Keratinocyte (primary cell): ENCODE data around the gene KIAA1958. TPM values are rescaled to one million over a fixed set of nuclear protein-coding genes. Genes with fewer than 3 reads are reported as not detected.

Source experiments
- DNase-seq: peaks from one replicate; pipeline ENCODE4 v3.0.0-alpha.2; 2011; ENCODE audit warnings: low read depth, missing footprints, low spot score
- FAIRE-seq: peaks from 2 replicates; lab custom pipeline; 2011; peaks lifted over from hg19 to GRCh38; lab: Jason Lieb, UNC
- H2AFZ ChIP-seq: 2 replicates; pipeline ENCODE4 v1.6.0; 2012; ENCODE audit warnings: low read length, control low read depth, inconsistent platforms; ENCODE audit not compliant: control insufficient read depth
- H3K27ac ChIP-seq: 2 replicates; pipeline ENCODE4 v1.5.1; 2011; ENCODE audit warnings: low read length; ENCODE audit not compliant: control insufficient read depth, insufficient read depth
- H3K27me3 ChIP-seq: 3 replicates; pipeline ENCODE4 v1.6.0; 2011; ENCODE audit warnings: low read length; ENCODE audit not compliant: control insufficient read depth, insufficient read depth; ENCODE audit errors: extremely low read depth
- H3K36me3 ChIP-seq, 2 experiments: 2 replicates in 1 of 2; 3 replicates in 1 of 2; pipeline ENCODE4 v1.5.1; 2011; ENCODE audit warnings: low read length in 2 of 2, mild to moderate bottlenecking in 1 of 2; ENCODE audit not compliant: control insufficient read depth in 2 of 2, insufficient read depth in 2 of 2; ENCODE audit errors: extremely low read depth in 1 of 2
- H3K4me1 ChIP-seq: 3 replicates; pipeline ENCODE4 v1.5.1; 2011; ENCODE audit warnings: low read length; ENCODE audit not compliant: control insufficient read depth, insufficient read depth; ENCODE audit errors: extremely low read depth
- H3K4me2 ChIP-seq: 3 replicates; pipeline ENCODE4 v1.6.0; 2011; ENCODE audit warnings: low read depth, low read length; ENCODE audit not compliant: control insufficient read depth, insufficient read depth; ENCODE audit errors: extremely low read depth
- H3K4me3 ChIP-seq, 3 experiments: fragments of 200-600 bp in 1 of 3; sonication (generic) in 1 of 3; 2 replicates in 2 of 3; 3 replicates in 1 of 3; pipeline ENCODE4 v1.5.1; 2011 to 2016; ENCODE audit warnings: low read length in 3 of 3, mild to moderate bottlenecking in 3 of 3, control low read depth in 2 of 3, inconsistent platforms in 1 of 3, low read depth in 1 of 3, mixed read lengths in 1 of 3, mixed run types in 1 of 3, moderate library complexity in 1 of 3; ENCODE audit not compliant: control insufficient read depth in 2 of 3, insufficient read depth in 2 of 3; ENCODE audit errors: extremely low read depth in 1 of 3
- H3K79me2 ChIP-seq: 2 replicates; pipeline ENCODE4 v1.6.0; 2012; ENCODE audit warnings: low read length; ENCODE audit not compliant: control insufficient read depth, insufficient read depth
- H3K9ac ChIP-seq: 3 replicates; pipeline ENCODE4 v1.6.0; 2011; ENCODE audit warnings: low read length; ENCODE audit not compliant: control insufficient read depth, insufficient read depth; ENCODE audit errors: extremely low read depth
- H3K9me1 ChIP-seq: 3 replicates; pipeline ENCODE4 v1.6.0; 2011; ENCODE audit warnings: low read length; ENCODE audit not compliant: control insufficient read depth, insufficient read depth; ENCODE audit errors: extremely low read depth
- H3K9me3 ChIP-seq: 2 replicates; pipeline ENCODE4 v1.5.1; 2012; ENCODE audit warnings: low read depth, low read length; ENCODE audit not compliant: control insufficient read depth
- H4K20me1 ChIP-seq: 3 replicates; pipeline ENCODE4 v1.6.0; 2011; ENCODE audit warnings: low read length; ENCODE audit not compliant: control insufficient read depth, insufficient read depth; ENCODE audit errors: extremely low read depth
- EZH2 ChIP-seq: IDR thresholded peaks from one replicate; pipeline ENCODE4 v1.6.1; 2012; ENCODE audit warnings: inconsistent platforms, mild to moderate bottlenecking, low read length, moderate library complexity
- dilution Hi-C: fragments of 300-500 bp; cut with MboI; formaldehyde crosslinking; loops from one replicate; pipeline ENCODE4 v1.7.0; 2020; ENCODE audit warnings: low sequenced_read_pairs; ENCODE audit not compliant: extremely low pct_ligation_motif_present
- polyA plus RNA-seq, 5 experiments: library from polyadenylated mRNA; depleted of rRNA in 3 of 5; stranded (reverse) in 3 of 5; stranded (forward) in 1 of 5; unstranded in 1 of 5; fragments of >200 nt; gene quantifications; 1 replicate in 1 of 5; 2 replicates in 3 of 5; 3 replicates in 1 of 5; pipeline versions ENCODE4 v1.2.1 to v1.2.3, GENCODE V29; 2011 to 2012; ENCODE audit warnings: missing spikeins in 2 of 5, low read depth in 1 of 5, low replicate concordance in 1 of 5
- TF ChIP-seq, protein P1 (sequence below), 3 experiments: IDR thresholded peaks in 1 of 3; conservative IDR thresholded peaks in 1 of 3; optimal IDR thresholded peaks in 1 of 3; 2 replicates in 2 of 3; 3 replicates in 1 of 3; pipeline versions ENCODE3 to v1.5.1; 2011; ENCODE audit warnings: low read length in 3 of 3, mild to moderate bottlenecking in 3 of 3, moderate library complexity in 2 of 3, control low read depth in 1 of 3, inconsistent platforms in 1 of 3; ENCODE audit not compliant: insufficient read depth in 2 of 3; ENCODE audit errors: extremely low read depth in 1 of 3

The KIAA1958 gene
- polyA plus RNA-seq, 1 donor (not counting 4 experiments of a cell fraction or from before 2014, with no cell fraction given) = 0.84 TPM

DNA sequence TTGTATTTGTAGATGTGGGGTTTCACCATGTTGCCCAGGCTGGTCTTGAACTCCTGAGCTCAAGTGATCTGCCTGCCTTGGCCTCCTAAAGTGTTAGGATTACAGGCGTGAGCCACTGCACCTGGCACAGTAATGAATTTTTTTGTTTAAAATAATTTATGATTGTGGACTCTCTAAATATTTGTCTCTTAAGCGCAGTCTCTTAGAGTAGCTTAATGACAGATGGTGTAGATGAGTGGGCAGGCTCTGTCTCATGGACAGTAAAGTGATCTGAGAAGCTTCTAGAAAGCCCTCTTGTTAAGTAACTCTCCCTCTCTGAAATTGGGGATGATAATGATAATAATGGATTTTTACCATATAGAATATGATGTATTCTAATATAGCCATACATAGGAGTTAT lies 47.5 kb upstream of the KIAA1958 start:
- DNase-seq (no peak), FAIRE-seq (no peak)
- H3K27ac ChIP-seq = no peak overlapping the region
- H3K27me3 ChIP-seq = no peaks in the 10 kb centered on the region
- H3K36me3 ChIP-seq = no peaks in the 10 kb centered on the region
- dilution Hi-C loops = no loop called here
- TF ChIP-seq, protein P1, sequence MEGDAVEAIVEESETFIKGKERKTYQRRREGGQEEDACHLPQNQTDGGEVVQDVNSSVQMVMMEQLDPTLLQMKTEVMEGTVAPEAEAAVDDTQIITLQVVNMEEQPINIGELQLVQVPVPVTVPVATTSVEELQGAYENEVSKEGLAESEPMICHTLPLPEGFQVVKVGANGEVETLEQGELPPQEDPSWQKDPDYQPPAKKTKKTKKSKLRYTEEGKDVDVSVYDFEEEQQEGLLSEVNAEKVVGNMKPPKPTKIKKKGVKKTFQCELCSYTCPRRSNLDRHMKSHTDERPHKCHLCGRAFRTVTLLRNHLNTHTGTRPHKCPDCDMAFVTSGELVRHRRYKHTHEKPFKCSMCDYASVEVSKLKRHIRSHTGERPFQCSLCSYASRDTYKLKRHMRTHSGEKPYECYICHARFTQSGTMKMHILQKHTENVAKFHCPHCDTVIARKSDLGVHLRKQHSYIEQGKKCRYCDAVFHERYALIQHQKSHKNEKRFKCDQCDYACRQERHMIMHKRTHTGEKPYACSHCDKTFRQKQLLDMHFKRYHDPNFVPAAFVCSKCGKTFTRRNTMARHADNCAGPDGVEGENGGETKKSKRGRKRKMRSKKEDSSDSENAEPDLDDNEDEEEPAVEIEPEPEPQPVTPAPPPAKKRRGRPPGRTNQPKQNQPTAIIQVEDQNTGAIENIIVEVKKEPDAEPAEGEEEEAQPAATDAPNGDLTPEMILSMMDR (optimal IDR thresholded peaks at IDR 0.05 in 1 of 3, IDR thresholded peaks at IDR 0.05 in 1 of 3, conservative IDR thresholded peaks at IDR 0.05 in 1 of 3; ENCODE audit: extremely low read depth in 1 of 3, insufficient read depth in 2 of 3, low read length in 3 of 3) = no peak
- no peak for TF ChIP-seq EZH2
- no peak overlapping the region for H3K4me3 ChIP-seq
- H3K79me2 ChIP-seq = no peaks in the 10 kb centered on the region
- H3K4me2 ChIP-seq = no peak overlapping the region
- no peaks in the 10 kb centered on the region for H3K9me3 ChIP-seq
- H4K20me1 ChIP-seq = no peaks in the 10 kb centered on the region
- no peak overlapping the region for H2AFZ ChIP-seq
- H3K9me1 ChIP-seq = no peaks in the 10 kb centered on the region
- H3K4me1 ChIP-seq = no peaks in the 10 kb centered on the region
- no peak overlapping the region for H3K9ac ChIP-seq

DNA sequence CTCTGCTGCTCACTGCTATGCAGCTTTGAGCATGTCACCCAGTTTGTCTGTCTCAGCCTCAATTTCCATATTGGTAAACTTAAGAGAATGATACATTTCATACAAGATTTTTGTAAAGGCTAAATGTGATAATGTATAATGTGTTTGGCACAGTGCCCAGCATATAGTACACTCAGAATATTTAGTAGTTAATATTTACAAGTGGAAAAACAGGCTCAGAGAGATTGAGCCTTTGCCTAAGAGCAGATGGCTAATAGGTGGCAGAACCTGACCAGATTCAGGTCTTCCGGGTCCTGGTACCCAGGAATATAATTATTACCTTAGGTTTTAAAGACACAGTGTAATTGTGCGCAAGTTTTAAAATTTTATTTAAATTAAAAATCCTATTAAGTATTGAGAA lies 46.8 kb upstream of the KIAA1958 start:
- Histone ChIP-seq H3K9ac (no peak overlapping the region), H3K4me1 (no peaks in the 10 kb centered on the region), H3K9me3 (no peaks in the 10 kb centered on the region), H4K20me1 (no peaks in the 10 kb centered on the region), H3K9me1 (no peaks in the 10 kb centered on the region), H3K36me3 (no peaks in the 10 kb centered on the region), H3K4me3 (no peak overlapping the region), H2AFZ (no peak overlapping the region), H3K4me2 (no peak overlapping the region), H3K79me2 (no peaks in the 10 kb centered on the region), H3K27ac (no peak overlapping the region), H3K27me3 (no peaks in the 10 kb centered on the region)
- DNase-seq (no peak), FAIRE-seq (no peak)
- dilution Hi-C loops = no loop called here
- no peak for TF ChIP-seq EZH2
- TF ChIP-seq, protein P1 (optimal IDR thresholded peaks at IDR 0.05 in 1 of 3, IDR thresholded peaks at IDR 0.05 in 1 of 3, conservative IDR thresholded peaks at IDR 0.05 in 1 of 3; ENCODE audit: extremely low read depth in 1 of 3, insufficient read depth in 2 of 3, low read length in 3 of 3) = no peak
